Cardiac fibroblast (primary cell): ENCODE results near the gene ZNF106.
A peak's percentile ranks its signal among the peaks of the same experiment; 100 is the strongest.

Experiments
- DNase-seq, 2 donors: peaks; one replicate each; pipeline versions ENCODE4 v3.0.0 to v3.0.0-alpha.2; 2010; ENCODE audit warnings: low read depth in 2 of 2
- H3K4me3 ChIP-seq, 2 donors: replicated peaks in 1 of 2; 1 replicate in 1 of 2; 2 replicates in 1 of 2; pipeline ENCODE4 v1.5.1; 2011; ENCODE audit warnings: low read depth in 2 of 2, low read length in 2 of 2, mild to moderate bottlenecking in 2 of 2, moderate library complexity in 1 of 2
- TF ChIP-seq, protein P1 (sequence below): IDR thresholded peaks from one replicate; pipeline ENCODE4 v1.5.1; 2011; ENCODE audit warnings: low read depth, mild to moderate bottlenecking, low read length, inconsistent platforms

The ZNF106 gene

DNA sequence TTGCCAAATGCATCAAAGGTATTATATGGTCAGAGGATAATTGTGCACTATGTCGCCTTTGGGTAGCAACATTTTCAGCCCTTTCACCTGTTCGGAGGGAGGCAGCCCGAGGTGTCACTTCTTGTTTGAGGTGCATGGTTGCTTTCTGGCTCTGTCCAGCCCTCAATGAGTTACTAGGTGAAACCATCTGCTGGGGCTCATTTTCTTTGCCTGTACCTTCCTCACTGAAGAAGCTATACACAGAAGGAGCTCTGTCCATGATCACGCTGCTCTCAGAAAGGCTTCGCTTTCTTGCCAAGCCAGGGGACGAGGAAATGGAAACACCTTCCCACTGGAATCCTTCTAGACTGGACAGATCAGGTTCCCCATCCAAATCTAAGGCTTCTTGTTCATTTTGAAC, 42.7 kb downstream of the ZNF106 start:
- no peak for DNase-seq
- TF ChIP-seq, protein P1, sequence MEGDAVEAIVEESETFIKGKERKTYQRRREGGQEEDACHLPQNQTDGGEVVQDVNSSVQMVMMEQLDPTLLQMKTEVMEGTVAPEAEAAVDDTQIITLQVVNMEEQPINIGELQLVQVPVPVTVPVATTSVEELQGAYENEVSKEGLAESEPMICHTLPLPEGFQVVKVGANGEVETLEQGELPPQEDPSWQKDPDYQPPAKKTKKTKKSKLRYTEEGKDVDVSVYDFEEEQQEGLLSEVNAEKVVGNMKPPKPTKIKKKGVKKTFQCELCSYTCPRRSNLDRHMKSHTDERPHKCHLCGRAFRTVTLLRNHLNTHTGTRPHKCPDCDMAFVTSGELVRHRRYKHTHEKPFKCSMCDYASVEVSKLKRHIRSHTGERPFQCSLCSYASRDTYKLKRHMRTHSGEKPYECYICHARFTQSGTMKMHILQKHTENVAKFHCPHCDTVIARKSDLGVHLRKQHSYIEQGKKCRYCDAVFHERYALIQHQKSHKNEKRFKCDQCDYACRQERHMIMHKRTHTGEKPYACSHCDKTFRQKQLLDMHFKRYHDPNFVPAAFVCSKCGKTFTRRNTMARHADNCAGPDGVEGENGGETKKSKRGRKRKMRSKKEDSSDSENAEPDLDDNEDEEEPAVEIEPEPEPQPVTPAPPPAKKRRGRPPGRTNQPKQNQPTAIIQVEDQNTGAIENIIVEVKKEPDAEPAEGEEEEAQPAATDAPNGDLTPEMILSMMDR, result no peak
- H3K4me3 ChIP-seq, result no peak overlapping the region

DNA sequence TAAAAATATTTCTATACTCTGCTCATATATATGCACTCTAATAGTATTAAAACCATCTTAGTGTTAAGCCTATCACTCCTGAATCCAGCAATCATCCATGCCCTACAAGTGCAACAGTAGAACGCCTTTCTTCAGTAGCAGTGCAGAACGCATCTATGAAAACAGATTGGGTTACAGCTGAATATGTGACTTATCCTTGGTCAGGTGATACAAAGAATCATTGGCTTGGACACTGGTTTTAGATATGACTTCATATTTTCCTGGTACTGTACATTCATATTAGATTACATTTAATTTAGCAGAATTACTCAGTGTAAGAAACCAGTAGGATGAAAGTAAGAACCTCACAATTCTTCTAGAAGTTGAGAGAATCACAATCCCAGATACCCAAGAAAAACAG, 43.3 kb downstream of the ZNF106 start:
- TF ChIP-seq, protein P1, result no peak
- no peak overlapping the region for H3K4me3 ChIP-seq
- DNase-seq, result no peak

DNA sequence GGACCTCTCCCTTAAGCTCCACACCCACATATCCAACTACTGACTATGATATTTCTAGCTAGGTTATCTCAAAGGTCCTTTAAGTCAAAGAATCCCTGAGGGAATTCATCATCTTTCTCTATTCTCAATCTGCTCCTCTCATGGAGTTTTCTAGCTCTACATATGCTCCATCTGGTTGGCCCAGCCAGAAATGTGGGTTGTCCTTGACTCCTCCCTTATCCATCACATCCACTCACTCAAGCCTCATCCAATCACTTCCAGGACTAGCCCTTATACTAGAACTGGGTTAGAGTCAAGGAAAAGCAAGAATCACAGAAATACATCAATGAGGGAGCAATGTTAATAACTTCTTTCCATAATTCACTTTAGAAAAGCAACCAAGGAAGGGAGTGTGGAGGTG, 45.4 kb downstream of the ZNF106 start:
- H3K4me3 ChIP-seq, result no peak overlapping the region
- TF ChIP-seq, protein P1, result no peak
- DNase-seq, result no peak

DNA sequence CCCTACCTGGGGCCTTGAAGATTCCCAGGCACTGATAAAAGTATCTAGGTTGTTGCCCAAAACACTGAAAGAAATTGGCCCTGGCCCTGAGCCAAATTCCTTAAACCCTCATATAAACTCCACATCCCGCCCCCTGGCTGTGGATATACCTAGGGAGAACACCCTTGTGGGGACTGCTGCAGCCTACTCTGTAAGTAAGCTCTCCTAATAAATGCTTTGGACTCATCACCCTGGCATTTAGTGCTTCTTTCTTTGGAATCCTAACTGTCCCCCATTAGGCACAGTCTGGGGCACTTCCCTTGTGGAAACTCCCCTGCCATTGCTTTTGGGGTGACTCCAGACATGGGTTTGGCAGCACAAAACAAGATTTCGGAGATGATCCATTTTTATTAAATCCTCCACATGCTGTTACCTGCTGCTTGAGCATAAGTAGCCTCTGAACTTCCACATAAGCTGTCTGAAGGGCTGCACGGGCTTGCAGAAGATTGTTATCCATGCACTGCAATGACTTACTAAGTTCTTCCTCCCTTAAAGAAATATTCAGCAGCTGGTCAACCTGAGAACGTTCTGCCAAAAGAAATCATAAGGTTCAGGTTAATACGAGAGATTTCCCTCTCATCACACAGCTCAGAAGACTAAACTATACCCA, 46.4 kb downstream of the ZNF106 start:
- TF ChIP-seq, protein P1, result no peak
- no peak overlapping the region for H3K4me3 ChIP-seq
- DNase-seq, result peak in 1 of 2 donors; percentile 3

DNA sequence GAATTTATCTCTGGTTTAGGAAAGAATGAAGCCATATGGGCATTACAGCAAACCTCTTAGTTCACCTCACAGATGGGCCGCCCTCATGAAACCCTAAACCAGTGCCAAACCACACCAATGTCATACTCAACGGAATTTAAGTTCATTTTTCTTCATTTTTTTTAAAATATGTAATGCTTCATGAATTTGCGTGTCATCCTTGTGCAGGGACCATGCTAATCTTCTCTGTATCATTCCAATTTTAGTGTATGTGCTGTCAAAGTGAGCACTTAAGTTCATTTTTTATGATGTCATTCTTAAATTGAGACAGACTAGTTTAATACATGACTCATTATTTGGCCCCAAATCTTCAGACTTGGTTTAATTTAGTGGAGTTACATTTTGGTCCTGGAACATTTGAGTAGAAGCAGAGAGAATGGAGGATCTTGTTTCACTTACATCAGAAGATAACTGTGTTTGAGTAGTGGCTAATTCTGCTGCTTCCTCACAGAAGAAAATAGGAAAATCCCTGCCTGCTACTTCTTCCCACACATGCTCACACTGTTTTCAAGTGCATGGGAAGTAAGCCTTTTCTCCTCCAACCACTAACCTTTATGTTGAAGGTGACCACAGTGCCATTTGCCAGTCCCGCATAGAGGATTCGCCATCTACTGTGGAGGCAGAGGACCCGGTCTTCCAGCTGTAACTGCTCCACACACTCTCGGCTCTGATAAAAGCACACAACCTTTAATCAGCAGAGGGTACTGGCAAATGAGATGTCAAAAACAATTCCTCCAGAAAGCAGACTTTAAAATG, 63.3 kb downstream of the ZNF106 start:
- H3K4me3 ChIP-seq, result no peak overlapping the region
- DNase-seq, result peak; percentile 67 to 92
- TF ChIP-seq, protein P1, result no peak

DNA sequence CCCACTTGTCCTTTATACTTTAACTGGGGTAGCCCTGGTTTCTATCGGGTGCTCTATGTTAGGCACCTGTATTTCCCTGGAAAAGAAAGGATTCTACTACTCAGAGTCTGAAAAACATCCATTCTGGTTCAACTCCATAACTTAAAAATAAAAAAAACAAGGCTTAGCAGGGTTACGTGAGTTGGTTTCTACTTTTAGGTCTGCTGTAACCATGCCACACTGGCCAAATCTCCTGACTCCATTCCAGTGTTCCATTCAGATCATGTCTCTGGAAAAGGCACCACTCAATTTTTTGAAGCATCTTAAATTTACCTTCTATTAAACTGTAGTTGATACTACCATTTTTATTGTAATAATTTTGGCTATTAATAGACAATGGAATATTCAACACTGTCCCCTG, 69.6 kb downstream of the ZNF106 start:
- no peak for DNase-seq
- no peak overlapping the region for H3K4me3 ChIP-seq
- TF ChIP-seq, protein P1, result no peak

DNA sequence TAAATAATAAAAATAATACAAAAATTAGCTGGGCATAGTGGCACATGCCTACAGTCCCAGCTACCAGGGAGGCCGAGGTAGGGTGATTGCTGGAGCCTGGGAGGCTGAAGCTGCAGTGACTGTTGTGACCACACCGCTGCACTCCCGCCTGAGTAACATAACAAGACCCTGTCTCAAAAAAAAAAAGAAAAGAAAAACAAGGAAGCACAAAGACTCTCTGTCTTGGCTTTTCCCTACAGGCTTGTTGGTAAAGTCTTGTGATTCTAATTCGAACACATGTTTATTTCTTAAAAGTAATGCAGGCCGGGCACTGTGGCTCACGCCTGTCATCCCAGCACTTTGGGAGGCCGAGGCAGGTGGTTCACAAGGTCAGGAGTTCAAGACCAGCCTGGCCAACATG, 71.6 kb downstream of the ZNF106 start:
- DNase-seq, result no peak
- TF ChIP-seq, protein P1, result no peak
- H3K4me3 ChIP-seq, result no peak overlapping the region
